Mesenteric fat pad (tissue), 1 donor: ENCODE data around the gene MMP3. TPM values are rescaled to one million over a fixed set of nuclear protein-coding genes. Genes with fewer than 3 reads are reported as not detected.
"Not testable (repeated sequence)": the region's sequence is repeated elsewhere in the genome, so short reads cannot be mapped to it uniquely, and the experiment has no call there.

Experiments used
- DNase-seq: peaks from one replicate; pipeline ENCODE4 v3.0.0-alpha.2; 2020; ENCODE audit warnings: low spot score
- long read RNA-seq: library from polyadenylated mRNA; unstranded; transcript quantifications from one replicate; pipeline ENCODE4 v2.0.0, GENCODE V29; 2020
- total RNA-seq: library from RNA; stranded (reverse); fragmentation: NEBNext Ultra II Directional; extraction: Animal tissue kit (Norgen Biotek cat#: 25700); gene quantifications from one replicate; pipeline ENCODE4 v1.2.1, GENCODE V29; 2021
- donor health status: DM: yes; HTN: yes; CAD: no.

The MMP3 gene
- total RNA-seq, result 1.5 TPM
- long read RNA-seq, result 0 reads

GRCh38 chr11:102843489-102843888, at the start of gene MMP3:
MMP3 (minus strand) TSS chr11:102843609; CDS start chr11:102843546, 63 bp downstream.
- DNase-seq, result no peak

- DNase-seq, result no peak
Observed at GRCh38 chr11:102891736-102892135, 48.3 kb upstream of the MMP3 start.

- no peak for DNase-seq
Observed at GRCh38 chr11:102886999-102887398, 43.6 kb upstream of the MMP3 start.

GRCh38 chr11:102883141-102883540, 39.7 kb upstream of the MMP3 start:
- no peak for DNase-seq

DNA sequence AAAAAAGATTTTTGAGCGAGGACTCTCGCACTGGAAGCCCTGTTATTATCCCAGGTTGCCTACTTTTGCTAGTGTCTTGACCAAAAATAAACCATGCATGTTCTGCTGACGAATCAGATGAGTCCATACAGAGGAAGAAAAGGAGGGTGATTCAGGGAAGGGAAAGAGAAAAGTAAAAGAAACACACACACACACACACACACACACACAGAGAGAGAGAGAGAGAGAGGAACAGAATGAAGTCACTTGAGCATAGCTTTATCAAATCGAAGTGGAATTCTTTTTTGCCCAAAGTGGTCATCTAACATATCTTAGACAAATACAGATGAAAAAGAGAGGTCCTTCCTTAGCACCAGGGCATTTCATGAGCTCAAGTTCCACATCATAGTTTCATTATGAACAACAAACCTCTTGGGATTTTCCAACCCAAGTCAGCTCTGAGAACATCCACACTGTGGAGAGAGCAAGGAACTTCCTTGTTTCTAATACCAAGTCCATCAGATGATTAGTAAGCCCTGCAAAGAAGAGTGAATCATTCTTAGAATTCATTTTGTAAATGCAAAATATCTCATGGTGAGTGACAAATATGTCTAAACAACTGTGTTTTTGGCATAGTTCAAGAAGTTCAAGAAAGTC, 39.1 kb upstream of the MMP3 start:
- DNase-seq, result no peak

DNA sequence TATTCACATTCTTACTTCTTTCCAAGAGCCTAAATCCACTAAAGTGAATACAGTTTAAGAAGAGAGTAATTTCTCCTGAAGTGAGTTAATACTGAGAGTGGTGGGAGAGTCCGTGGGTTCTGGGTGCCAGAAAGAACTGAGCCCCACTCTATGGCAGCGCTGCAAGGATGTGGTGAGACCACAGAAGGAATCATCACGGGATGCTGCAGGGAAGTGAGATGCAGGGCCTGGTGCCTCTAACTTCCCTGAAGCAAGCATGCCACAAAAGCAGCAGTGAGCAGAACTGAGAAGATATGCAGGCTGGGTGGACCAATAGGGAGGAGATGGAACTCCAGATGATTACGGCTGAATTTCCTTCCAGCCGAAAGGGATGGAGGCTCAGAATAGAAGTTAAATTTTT, 36.4 kb upstream of the MMP3 start:
- DNase-seq, result no peak

DNA sequence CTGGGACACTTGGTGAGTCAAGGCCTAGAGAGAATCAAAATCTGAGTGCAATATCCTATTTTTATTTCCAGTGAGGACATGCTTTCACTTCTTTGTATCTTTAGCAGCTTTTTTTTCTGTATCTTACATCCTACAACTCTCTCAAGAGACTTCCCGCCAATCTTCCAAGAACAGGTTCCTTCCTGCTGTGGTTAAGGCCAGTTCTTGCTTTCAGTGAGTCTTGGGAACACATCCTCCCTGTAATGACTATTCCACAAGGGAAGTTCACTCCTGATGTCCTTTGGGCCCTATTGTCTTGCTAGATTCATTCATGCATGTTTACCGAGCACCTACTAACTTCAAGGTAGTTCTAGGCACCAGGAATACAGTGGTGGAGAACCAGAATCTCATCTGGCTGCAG, 35.2 kb upstream of the MMP3 start:
- no peak for DNase-seq

- DNase-seq, result no peak
Observed at GRCh38 chr11:102874852-102875251, 31.4 kb upstream of the MMP3 start, which contains the start of gene MMP12. MMP12 (minus strand) TSS chr11:102874982; CDS start chr11:102874937, 45 bp downstream.

GRCh38 chr11:102869354-102869964, 26.1 kb upstream of the MMP3 start:
- DNase-seq, result not testable (repeated sequence)

- DNase-seq, result no peak
Observed at GRCh38 chr11:102868339-102868738, 24.9 kb upstream of the MMP3 start.

DNA sequence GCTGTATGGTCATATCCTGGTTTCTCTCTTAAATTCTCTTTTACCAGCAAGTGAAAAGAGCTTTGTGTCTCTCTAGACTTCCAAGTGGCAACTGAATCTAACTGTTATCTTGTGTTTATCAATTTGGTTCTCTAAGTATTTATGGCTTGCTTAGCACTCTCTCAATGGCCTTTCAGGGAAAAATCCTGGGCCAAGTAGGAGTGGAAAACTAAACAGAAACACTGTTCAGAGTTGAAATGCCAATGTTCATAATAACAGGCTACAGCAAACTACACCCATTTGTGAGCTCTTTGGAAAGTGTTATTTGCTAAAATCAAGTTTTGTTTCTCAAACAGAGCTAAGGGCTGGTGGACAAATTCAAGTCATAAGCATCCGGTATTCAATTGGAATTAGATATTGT, 21.3 kb upstream of the MMP3 start:
- no peak for DNase-seq

- DNase-seq, result no peak
Observed at GRCh38 chr11:102853956-102854355, 10.5 kb upstream of the MMP3 start.

DNA sequence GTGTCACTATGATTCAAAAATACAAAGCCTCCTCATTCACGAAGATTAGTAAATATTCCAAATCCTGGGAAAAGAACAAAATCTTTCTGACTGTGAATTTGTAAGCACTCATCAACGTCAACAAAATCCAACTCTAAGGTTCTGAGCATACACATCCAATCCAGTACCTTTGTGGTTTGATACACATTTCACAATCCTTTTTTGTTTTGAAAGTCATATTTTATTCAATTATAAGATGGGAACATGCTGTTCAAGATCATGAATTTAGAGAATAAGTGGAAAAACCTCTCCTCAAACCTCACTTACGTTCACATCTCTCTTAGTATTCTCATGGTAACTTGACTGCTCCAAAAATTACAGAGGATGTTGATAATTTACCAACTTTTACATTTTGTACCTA, 9.6 kb upstream of the MMP3 start:
- no peak for DNase-seq

GRCh38 chr11:102850973-102851745, 7.8 kb upstream of the MMP3 start:
- no peak for DNase-seq

DNA sequence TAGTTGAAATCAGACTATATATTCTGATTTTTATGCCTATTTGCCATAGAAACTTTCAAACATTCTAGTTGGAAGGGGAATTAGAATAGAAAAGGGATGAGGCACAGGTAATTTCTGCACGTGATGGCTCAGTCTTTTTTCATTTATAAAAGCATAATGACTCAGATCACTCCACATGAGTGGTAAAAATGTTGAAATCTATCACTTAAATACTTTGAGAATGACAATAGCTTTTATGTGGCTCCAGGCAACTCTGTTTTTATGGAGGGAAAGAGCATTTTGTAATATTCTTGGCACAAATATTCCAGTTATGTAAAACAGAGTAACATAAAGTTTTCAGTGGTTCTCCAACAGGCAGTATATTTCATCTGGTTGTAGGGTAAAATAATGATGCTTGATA, 5.9 kb upstream of the MMP3 start:
- no peak for DNase-seq

DNA sequence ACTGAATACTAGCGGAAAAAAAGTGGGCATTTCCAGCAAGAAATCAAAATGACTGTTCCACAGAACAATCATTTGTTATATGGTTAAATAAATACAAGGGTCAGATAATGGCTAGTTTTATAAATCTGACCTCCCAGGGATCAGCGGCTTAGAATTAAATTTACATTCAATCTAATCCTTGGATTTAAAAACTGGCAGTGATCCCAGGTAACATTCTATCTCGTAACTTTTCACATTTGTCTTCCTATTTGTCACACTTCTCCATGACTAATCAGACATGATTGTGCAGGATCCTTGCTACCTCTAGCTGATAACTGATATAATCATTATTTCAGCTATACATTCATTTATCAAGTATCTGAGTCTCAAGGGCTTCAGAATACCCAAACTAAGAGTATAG, 2.9 kb upstream of the MMP3 start:
- no peak for DNase-seq

GRCh38 chr11:102842930-102843329, 479 bp downstream of the MMP3 start:
- DNase-seq, result no peak

DNA sequence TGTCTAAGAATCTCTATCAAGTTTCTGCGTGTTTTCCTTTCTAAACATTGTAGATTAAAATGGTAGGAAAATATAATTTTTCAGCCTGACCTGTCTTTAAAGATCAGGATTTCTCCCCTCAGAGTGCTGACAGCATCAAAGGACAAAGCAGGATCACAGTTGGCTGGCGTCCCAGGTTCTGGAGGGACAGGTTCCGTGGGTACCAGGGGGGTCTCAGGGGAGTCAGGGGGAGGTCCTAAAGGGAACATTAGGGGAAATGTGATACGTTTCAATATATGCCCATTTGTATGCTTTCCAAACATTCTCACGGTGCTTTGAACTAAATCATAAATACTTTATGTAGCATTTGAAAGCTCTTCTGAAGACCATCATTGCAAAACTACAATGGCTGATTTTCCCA, 3.4 kb downstream of the MMP3 start:
- no peak for DNase-seq

GRCh38 chr11:102837646-102838045, 5.8 kb downstream of the MMP3 start:
- no peak for DNase-seq

DNA sequence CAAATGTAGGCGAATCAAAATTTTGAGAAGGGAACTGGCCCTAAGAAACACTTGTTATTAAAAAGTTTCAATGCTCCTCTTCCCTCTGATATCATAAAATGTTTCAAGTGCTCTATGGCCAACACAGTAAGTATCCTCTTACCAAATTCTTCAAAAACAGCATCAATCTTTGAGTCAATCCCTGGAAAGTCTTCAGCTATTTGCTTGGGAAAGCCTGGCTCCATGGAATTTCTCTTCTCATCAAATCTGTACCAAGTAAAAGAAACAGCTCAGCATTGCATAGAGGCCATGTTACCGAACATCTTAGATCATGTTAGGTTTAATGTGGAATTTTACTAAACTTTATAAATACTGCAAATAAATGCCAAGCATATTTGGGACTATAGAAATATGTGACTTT, 6.3 kb downstream of the MMP3 start:
- no peak for DNase-seq

GRCh38 chr11:102836290-102836875, 7.0 kb downstream of the MMP3 start:
- no peak for DNase-seq

- DNase-seq, result no peak
Observed at GRCh38 chr11:102833731-102834130, 9.7 kb downstream of the MMP3 start.
